IPS DF 19.7 (cell line): ENCODE results near the gene CPT1C.
"Not testable (repeated sequence)": the region's sequence is repeated elsewhere in the genome, so short reads cannot be mapped to it uniquely, and the experiment has no call there.

Experiments used
- DNase-seq: peaks from one replicate; pipeline ENCODE4 v3.0.0-alpha.2; 2013; ENCODE audit warnings: low read depth, low spot score

CPT1C gene

GRCh38 chr19:49704888-49705642, 14.1 kb downstream of the CPT1C start:
- no peak for DNase-seq

GRCh38 chr19:49705919-49706318, 15.0 kb downstream of the CPT1C start:
- no peak for DNase-seq

- DNase-seq, result no peak
Observed at GRCh38 chr19:49710372-49710951, 19.5 kb downstream of the CPT1C start.

GRCh38 chr19:49712397-49712859, 21.5 kb downstream of the CPT1C start:
- DNase-seq, result peak; percentile 35

GRCh38 chr19:49713236-49713845, 22.4 kb downstream of the CPT1C start:
- no peak for DNase-seq

- DNase-seq, result no peak
Observed at GRCh38 chr19:49716154-49716553, 25.2 kb downstream of the CPT1C start.

GRCh38 chr19:49718511-49718910, 27.6 kb downstream of the CPT1C start:
- no peak for DNase-seq

- no peak for DNase-seq
Observed at GRCh38 chr19:49718991-49719390, 28.1 kb downstream of the CPT1C start.

- not testable (repeated sequence) for DNase-seq
Observed at GRCh38 chr19:49719420-49719819, 28.5 kb downstream of the CPT1C start.

GRCh38 chr19:49727217-49728030, 36.5 kb downstream of the CPT1C start:
- no peak for DNase-seq

GRCh38 chr19:49730166-49730565, 39.2 kb downstream of the CPT1C start:
- DNase-seq, result no peak

- no peak for DNase-seq
Observed at GRCh38 chr19:49738268-49738667, 47.4 kb downstream of the CPT1C start.

- no peak for DNase-seq
Observed at GRCh38 chr19:49739098-49739497, 48.2 kb downstream of the CPT1C start.

- DNase-seq, result no peak
Observed at GRCh38 chr19:49739933-49740332, 49.0 kb downstream of the CPT1C start.

GRCh38 chr19:49741210-49741844, 50.4 kb downstream of the CPT1C start:
- DNase-seq, result no peak

GRCh38 chr19:49744946-49745381, 54.0 kb downstream of the CPT1C start:
- DNase-seq, result peak; percentile 48

GRCh38 chr19:49746206-49746958, 55.5 kb downstream of the CPT1C start:
- DNase-seq, result peak; percentile 78

GRCh38 chr19:49749055-49749716, 58.3 kb downstream of the CPT1C start:
- DNase-seq, result peak; percentile 52

- no peak for DNase-seq
Observed at GRCh38 chr19:49749771-49750170, 58.9 kb downstream of the CPT1C start.

- no peak for DNase-seq
Observed at GRCh38 chr19:49752701-49753100, 61.8 kb downstream of the CPT1C start.
